Neuronal stem cell (in vitro differentiated cells): ENCODE data around the gene CBL.

Experiments used
- DNase-seq: peaks from one replicate; pipeline ENCODE4 v3.0.0-alpha.2; 2013; ENCODE audit warnings: low spot score
- H2AFZ ChIP-seq: one replicate; pipeline ENCODE4 v1.6.1; 2013; ENCODE audit warnings: mild to moderate bottlenecking, low read length, inconsistent platforms
- H2AK5ac ChIP-seq: 2 replicates; pipeline ENCODE4 v1.6.1; 2013; ENCODE audit warnings: low read depth, mild to moderate bottlenecking, inconsistent platforms, low read length, moderate library complexity, mixed read lengths
- H2BK120ac ChIP-seq: 2 replicates; pipeline ENCODE4 v1.6.1; 2013; ENCODE audit warnings: low read depth, mild to moderate bottlenecking, inconsistent platforms, low read length, moderate library complexity, mixed read lengths
- H2BK12ac ChIP-seq: one replicate; pipeline ENCODE4 v1.6.1; 2013; ENCODE audit warnings: low read length, inconsistent platforms
- H2BK15ac ChIP-seq: 2 replicates; pipeline ENCODE4 v1.6.1; 2013; ENCODE audit warnings: mild to moderate bottlenecking, low read length, inconsistent platforms, mixed read lengths
- H2BK5ac ChIP-seq: one replicate; pipeline ENCODE4 v1.6.1; 2013; ENCODE audit warnings: inconsistent platforms, mild to moderate bottlenecking, low read length, moderate library complexity
- H3K14ac ChIP-seq: one replicate; pipeline ENCODE4 v1.6.1; 2013; ENCODE audit warnings: low read length, inconsistent platforms
- H3K18ac ChIP-seq: 2 replicates; pipeline ENCODE4 v1.6.1; 2013; ENCODE audit warnings: low read length, inconsistent platforms
- H3K23ac ChIP-seq: 2 replicates; pipeline ENCODE4 v1.6.1; 2013; ENCODE audit warnings: low read depth, mild to moderate bottlenecking, mixed read lengths, low read length, inconsistent platforms; ENCODE audit not compliant: poor library complexity
- H3K27ac ChIP-seq: replicated peaks from 3 replicates; pipeline ENCODE4 v1.5.1; 2013; ENCODE audit warnings: low read length, inconsistent platforms
- H3K27me3 ChIP-seq, 3 experiments: 2 replicates each; pipeline ENCODE4 v1.6.1; 2013; ENCODE audit warnings: low read length in 3 of 3, mild to moderate bottlenecking in 2 of 3, inconsistent platforms in 1 of 3, low read depth in 1 of 3, mixed read lengths in 1 of 3, moderate library complexity in 1 of 3; ENCODE audit not compliant: control insufficient read depth in 3 of 3, insufficient read depth in 3 of 3
- H3K36me3 ChIP-seq, 2 donors: replicated peaks in 1 of 2; 2 replicates each; pipeline ENCODE4 v1.6.1; 2013; ENCODE audit warnings: low read length in 2 of 2; ENCODE audit not compliant: control insufficient read depth in 2 of 2, insufficient read depth in 2 of 2
- H3K4ac ChIP-seq: 2 replicates; pipeline ENCODE4 v1.6.1; 2013; ENCODE audit warnings: inconsistent platforms, mild to moderate bottlenecking, low read length, moderate library complexity
- H3K4me1 ChIP-seq, 2 donors: 1 replicate in 1 of 2; 2 replicates in 1 of 2; pipeline ENCODE4 v1.6.1; 2013; ENCODE audit warnings: low read length in 2 of 2, low read depth in 1 of 2; ENCODE audit not compliant: control insufficient read depth in 2 of 2, insufficient read depth in 1 of 2
- H3K4me2 ChIP-seq: one replicate; pipeline ENCODE4 v1.6.1; 2013; ENCODE audit warnings: mild to moderate bottlenecking, low read length, inconsistent platforms; ENCODE audit not compliant: insufficient read depth, poor library complexity, severe bottlenecking
- H3K4me3 ChIP-seq, 2 donors: 2 replicates each; pipeline ENCODE4 v1.5.1; 2013; ENCODE audit warnings: low read length in 2 of 2, mild to moderate bottlenecking in 2 of 2, inconsistent platforms in 1 of 2, moderate library complexity in 1 of 2
- H3K79me1 ChIP-seq: one replicate; pipeline ENCODE4 v1.6.1; 2013; ENCODE audit warnings: low read depth, mild to moderate bottlenecking, inconsistent platforms, low read length, moderate library complexity
- H3K9ac ChIP-seq: one replicate; pipeline ENCODE4 v1.6.1; 2013; ENCODE audit warnings: mild to moderate bottlenecking, low read depth, low read length, inconsistent platforms; ENCODE audit not compliant: poor library complexity
- H3K9me3 ChIP-seq, 2 donors: replicated peaks in 1 of 2; 2 replicates each; pipeline versions ENCODE3 to v1.6.1; 2013; ENCODE audit warnings: low read length in 2 of 2, mild to moderate bottlenecking in 2 of 2, inconsistent platforms in 1 of 2, low read depth in 1 of 2, mixed read lengths in 1 of 2, moderate library complexity in 1 of 2; ENCODE audit not compliant: control insufficient read depth in 2 of 2, insufficient read depth in 1 of 2
- H4K8ac ChIP-seq: one replicate; pipeline ENCODE4 v1.6.1; 2013; ENCODE audit warnings: low read depth, mild to moderate bottlenecking, inconsistent platforms, low read length, moderate library complexity
- H4K91ac ChIP-seq: one replicate; pipeline ENCODE4 v1.6.1; 2013; ENCODE audit warnings: low read length, low read depth, mild to moderate bottlenecking, inconsistent platforms; ENCODE audit not compliant: poor library complexity
- WGBS, 2 donors: extraction: QIAGEN DNeasy Blood & Tissue Kit; methylation state at CpG; one replicate each; pipeline ENCODE4 v1.1.7; 2013; ENCODE audit warnings: missing lambda C conversion rate in 2 of 2, mixed read lengths in 1 of 2; ENCODE audit not compliant: insufficient read length in 2 of 2, insufficient replicate concordance in 1 of 2; ENCODE audit errors: extremely low coverage in 2 of 2; 5-methylcytosine and 5-hydroxymethylcytosine counted together

The CBL gene

GRCh38 chr11:119288219-119288618 lies 82.1 kb downstream of the CBL start:
- no CpG with 5 or more reads among the region's 3 CpGs for WGBS, 2 donors
- no peak overlapping the region for H2AK5ac ChIP-seq
- H3K14ac ChIP-seq = no peak overlapping the region
- no peak for DNase-seq
- H2BK12ac ChIP-seq = no peak overlapping the region
- H3K4ac ChIP-seq = no peak overlapping the region
- no peaks in the 10 kb centered on the region for H3K79me1 ChIP-seq
- H2BK5ac ChIP-seq = no peak overlapping the region
- H3K4me1 ChIP-seq = no peaks in the 10 kb centered on the region
- H3K9me3 ChIP-seq = peaks cover 7 to 18% of the 10 kb centered on the region in 2 donors
- no peak overlapping the region for H4K91ac ChIP-seq
- no peak overlapping the region for H4K8ac ChIP-seq
- no peak overlapping the region for H3K27ac ChIP-seq
- H3K4me2 ChIP-seq = no peak overlapping the region
- no peak overlapping the region for H3K18ac ChIP-seq
- H2BK15ac ChIP-seq = no peak overlapping the region
- H3K4me3 ChIP-seq = no peak overlapping the region
- no peak overlapping the region for H3K23ac ChIP-seq
- no peak overlapping the region for H3K9ac ChIP-seq
- peaks cover 0 to 3% (median 0%) of the 10 kb centered on the region in 3 experiments for H3K27me3 ChIP-seq
- H3K36me3 ChIP-seq = peaks cover 11 to 72% of the 10 kb centered on the region in 2 donors
- H2BK120ac ChIP-seq = no peak overlapping the region
- H2AFZ ChIP-seq = no peak overlapping the region

- Histone ChIP-seq H3K79me1 (peaks cover 1% of the 10 kb centered on the region), H2AFZ (no peak overlapping the region), H3K27ac (no peak overlapping the region), H3K27me3 (peaks cover 0 to 3% (median 0%) of the 10 kb centered on the region in 3 experiments), H4K91ac (no peak overlapping the region), H2BK12ac (no peak overlapping the region), H3K4me2 (no peak overlapping the region), H2AK5ac (no peak overlapping the region), H3K18ac (no peak overlapping the region), H3K4ac (no peak overlapping the region), H3K9ac (no peak overlapping the region), H2BK120ac (no peak overlapping the region), H3K36me3 (peaks cover 7 to 68% of the 10 kb centered on the region in 2 donors), H4K8ac (no peak overlapping the region), H3K23ac (no peak overlapping the region), H3K4me1 (no peaks in the 10 kb centered on the region), H2BK15ac (no peak overlapping the region), H2BK5ac (no peak overlapping the region), H3K9me3 (peaks cover 7 to 18% of the 10 kb centered on the region in 2 donors), H3K14ac (no peak overlapping the region), H3K4me3 (no peak overlapping the region)
- WGBS, 2 donors = no CpG with 5 or more reads among the region's 10 CpGs
- DNase-seq = no peak
Measured at GRCh38 chr11:119290894-119291497, 84.9 kb downstream of the CBL start.

- H3K27ac ChIP-seq = no peak overlapping the region
- H3K27me3 ChIP-seq = peaks cover 0 to 3% (median 0%) of the 10 kb centered on the region in 3 experiments
- no peaks in the 10 kb centered on the region for H3K4me1 ChIP-seq
- no peak overlapping the region for H4K91ac ChIP-seq
- no peak overlapping the region for H2AFZ ChIP-seq
- peaks cover 7 to 66% of the 10 kb centered on the region in 2 donors for H3K36me3 ChIP-seq
- no peak overlapping the region for H3K14ac ChIP-seq
- H3K9ac ChIP-seq = no peak overlapping the region
- H2BK12ac ChIP-seq = no peak overlapping the region
- H3K4ac ChIP-seq = no peak overlapping the region
- WGBS, 2 donors = no CpG with 5 or more reads among the region's 3 CpGs
- peaks cover 1% of the 10 kb centered on the region for H3K79me1 ChIP-seq
- H2BK120ac ChIP-seq = no peak overlapping the region
- no peak overlapping the region for H2AK5ac ChIP-seq
- no peak for DNase-seq
- H2BK15ac ChIP-seq = no peak overlapping the region
- no peak overlapping the region for H3K4me2 ChIP-seq
- H2BK5ac ChIP-seq = no peak overlapping the region
- H4K8ac ChIP-seq = no peak overlapping the region
- H3K23ac ChIP-seq = no peak overlapping the region
- peaks cover 7 to 18% of the 10 kb centered on the region in 2 donors for H3K9me3 ChIP-seq
- H3K18ac ChIP-seq = no peak overlapping the region
- H3K4me3 ChIP-seq = no peak overlapping the region
Measured at GRCh38 chr11:119293461-119293860, 87.3 kb downstream of the CBL start.

- Histone ChIP-seq H3K4ac (no peak overlapping the region), H3K18ac (no peak overlapping the region), H4K91ac (no peak overlapping the region), H2BK15ac (no peak overlapping the region), H3K79me1 (peaks cover 1% of the 10 kb centered on the region), H3K9ac (no peak overlapping the region), H3K14ac (no peak overlapping the region), H3K4me2 (no peak overlapping the region), H3K23ac (no peak overlapping the region), H2AFZ (no peak overlapping the region), H2AK5ac (no peak overlapping the region), H3K9me3 (peaks cover 7 to 10% of the 10 kb centered on the region in 2 donors), H2BK12ac (no peak overlapping the region), H3K27ac (no peak overlapping the region), H3K36me3 (peaks cover 13 to 67% of the 10 kb centered on the region in 2 donors), H2BK120ac (no peak overlapping the region), H4K8ac (no peak overlapping the region), H3K27me3 (peaks cover 0 to 3% (median 0%) of the 10 kb centered on the region in 3 experiments), H3K4me3 (no peak overlapping the region), H3K4me1 (no peaks in the 10 kb centered on the region), H2BK5ac (no peak overlapping the region)
- WGBS, 2 donors = no CpG with 5 or more reads among the region's 3 CpGs
- no peak for DNase-seq
Measured at GRCh38 chr11:119295178-119295577, 89.0 kb downstream of the CBL start.
